ENCODE measurements around the gene ATG101.

The ATG101 gene

DNA sequence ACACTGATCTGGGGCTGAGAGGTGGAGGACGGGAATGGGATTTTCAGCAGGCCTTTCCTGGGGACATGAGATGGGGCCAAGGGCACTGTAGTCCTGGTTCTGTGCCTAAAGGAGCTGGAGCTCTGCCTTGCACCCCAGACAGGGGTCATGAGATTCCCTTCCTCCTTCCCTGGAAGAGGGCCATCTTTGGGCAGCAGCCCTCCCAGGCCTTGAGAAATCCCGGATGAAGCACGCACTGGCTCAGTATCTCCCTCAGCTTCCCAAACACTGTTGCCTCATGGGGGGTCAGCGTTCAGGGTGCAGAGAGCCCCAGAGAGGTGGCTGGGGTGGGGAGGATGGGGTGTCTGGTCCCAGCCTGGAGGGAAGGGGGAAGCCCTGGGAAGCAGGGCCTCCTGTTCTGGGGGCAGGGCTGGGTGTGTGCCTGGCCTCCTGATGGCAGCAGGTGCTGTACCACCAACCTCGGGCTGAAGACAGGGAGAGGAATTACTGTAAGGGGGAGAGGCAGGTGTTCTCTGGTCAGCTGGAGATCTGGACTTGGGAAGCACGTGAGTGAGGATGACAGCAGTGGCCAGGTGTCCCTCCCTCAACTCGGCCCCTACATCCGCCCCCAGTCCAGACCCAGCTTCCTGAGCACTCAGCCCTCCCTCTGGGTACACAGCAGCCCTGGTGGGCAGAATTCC lies 26.9 kb upstream of the ATG101 start:
- no peak for DNase-seq

DNA sequence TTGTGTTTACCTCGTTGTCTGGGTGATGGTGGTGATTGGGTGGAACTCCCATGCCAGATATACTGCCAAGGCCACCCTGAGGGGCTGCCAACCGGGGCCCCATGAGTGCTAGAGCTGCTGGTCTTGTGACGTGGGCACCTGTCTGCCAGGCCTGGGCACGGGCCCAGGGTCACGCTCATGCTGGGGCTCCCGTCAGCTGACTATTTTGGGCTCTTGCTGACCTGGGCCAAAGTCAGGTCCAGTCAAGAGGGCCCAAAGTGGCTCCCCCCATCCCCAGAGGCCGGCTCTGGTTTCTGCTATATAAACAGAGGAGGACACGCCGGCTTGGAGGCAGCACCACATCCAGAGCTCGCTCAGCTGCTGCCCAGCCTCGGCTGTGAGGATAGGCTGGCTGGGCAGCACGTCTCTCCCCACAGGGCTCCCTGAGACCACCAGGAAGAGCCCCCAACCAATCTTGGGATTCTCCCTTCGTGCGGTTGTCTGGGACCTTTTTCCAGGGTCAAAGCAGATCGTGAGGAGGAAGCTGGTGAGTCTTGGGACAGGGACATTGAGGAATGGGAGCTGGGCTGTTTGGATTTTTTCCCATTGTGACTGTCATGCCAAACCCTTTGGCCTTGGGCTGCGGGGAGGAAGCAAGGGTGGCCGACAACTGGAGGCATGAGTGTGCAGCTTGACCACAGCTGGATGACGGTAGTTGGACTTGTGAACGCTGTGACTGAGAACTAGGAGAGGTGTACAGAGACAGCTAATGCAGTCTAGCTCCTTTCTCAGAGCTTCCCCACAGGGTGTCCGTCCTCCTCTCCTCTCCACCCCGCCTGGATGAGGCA lies 26.2 kb upstream of the ATG101 start:
- no peak for DNase-seq

- no peak for DNase-seq
Measured at GRCh38 chr12:52044292-52044983, 25.3 kb upstream of the ATG101 start.

DNA sequence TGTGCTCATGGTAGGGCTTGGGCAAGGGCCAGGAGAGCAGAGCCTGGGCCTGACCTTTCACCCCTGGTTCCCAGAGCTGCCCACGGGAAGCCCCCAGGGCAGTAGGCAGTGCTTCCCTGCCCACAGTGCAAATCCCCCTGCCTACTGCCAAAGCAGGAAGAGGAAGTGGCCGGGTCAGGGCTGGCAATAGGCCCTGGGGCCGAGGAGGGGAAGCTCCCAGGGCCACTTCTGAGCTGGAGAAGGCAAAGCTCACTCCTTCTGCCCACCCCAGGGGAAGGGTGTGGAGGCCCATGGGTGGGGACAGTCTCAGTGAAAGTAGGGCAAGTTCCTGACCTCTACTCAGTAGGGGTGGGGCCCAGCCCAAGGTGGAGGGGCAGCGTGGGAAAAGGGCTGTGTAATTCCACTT lies 24.0 kb upstream of the ATG101 start:
- no peak for DNase-seq

DNA sequence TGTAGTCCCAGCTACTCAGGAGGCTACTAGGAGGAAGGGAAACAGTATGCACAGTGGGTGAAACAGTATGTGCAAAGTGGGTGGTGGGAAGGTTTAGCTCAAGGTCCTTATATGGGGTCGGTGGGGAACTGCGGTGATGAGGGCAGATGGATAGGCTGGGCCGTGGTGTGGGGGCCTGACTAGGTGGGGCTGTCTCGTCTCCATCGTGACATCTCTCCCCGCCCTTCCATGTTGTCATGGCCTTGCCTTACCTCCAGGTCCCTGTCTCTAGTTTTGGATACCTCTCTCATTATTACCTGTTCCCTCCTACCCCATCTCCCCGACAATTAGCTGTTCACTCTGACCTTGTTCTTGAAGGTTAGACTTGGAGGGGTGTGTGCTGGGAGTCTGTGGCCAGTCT lies 22.9 kb upstream of the ATG101 start:
- DNase-seq = no peak

DNA sequence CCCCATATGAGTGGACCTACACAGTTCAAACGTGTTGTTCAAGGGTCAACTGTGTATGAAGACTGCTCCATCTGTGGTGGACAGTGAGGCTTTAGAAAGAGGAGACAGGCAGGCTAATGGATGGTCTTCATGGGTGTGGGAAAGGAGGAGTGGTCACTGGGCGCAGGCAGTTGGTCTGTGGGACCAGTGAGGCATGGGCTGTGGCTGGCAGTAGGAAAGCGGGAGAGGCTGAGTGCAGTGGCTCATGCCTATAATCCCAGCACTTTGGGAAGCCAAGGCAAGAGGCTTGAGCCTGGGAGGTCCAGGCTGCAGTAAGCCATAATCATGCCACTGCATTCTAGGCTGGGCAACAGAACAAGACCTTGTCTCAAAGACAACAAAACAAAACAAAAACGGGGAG lies 20.5 kb upstream of the ATG101 start:
- DNase-seq = no peak

DNA sequence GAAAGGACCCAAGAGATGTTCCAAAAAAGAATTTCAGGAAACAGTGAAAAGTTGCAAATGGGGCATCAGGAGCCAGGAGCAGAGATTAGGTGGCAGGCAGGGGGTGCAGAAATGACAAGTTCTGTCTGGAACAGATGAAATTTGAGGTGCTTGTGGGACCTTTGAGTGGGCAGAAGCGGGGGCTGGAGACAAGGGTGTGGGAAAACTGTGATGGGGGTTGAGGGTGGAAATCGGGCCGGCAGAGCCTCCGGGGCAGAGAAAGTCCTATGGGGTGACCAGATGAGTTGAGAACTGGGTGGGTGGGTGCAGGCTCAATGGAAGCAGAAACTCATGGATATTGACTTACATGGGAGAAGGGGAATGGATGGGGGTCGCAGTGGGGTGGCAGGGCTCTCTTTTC lies 20.1 kb upstream of the ATG101 start:
- DNase-seq = no peak

GRCh38 chr12:52050116-52050757 lies 19.5 kb upstream of the ATG101 start:
- peak in 1 of 2 experiments; percentile 27 for DNase-seq

GRCh38 chr12:52050758-52051541 lies 18.8 kb upstream of the ATG101 start, which contains the start of gene NR4A1:
Gene NR4A1, plus strand, starts transcription at chr12:52051442. Its CDS starts 2,887 bp downstream, at chr12:52054329.
- DNase-seq = peak; percentile 100

DNA sequence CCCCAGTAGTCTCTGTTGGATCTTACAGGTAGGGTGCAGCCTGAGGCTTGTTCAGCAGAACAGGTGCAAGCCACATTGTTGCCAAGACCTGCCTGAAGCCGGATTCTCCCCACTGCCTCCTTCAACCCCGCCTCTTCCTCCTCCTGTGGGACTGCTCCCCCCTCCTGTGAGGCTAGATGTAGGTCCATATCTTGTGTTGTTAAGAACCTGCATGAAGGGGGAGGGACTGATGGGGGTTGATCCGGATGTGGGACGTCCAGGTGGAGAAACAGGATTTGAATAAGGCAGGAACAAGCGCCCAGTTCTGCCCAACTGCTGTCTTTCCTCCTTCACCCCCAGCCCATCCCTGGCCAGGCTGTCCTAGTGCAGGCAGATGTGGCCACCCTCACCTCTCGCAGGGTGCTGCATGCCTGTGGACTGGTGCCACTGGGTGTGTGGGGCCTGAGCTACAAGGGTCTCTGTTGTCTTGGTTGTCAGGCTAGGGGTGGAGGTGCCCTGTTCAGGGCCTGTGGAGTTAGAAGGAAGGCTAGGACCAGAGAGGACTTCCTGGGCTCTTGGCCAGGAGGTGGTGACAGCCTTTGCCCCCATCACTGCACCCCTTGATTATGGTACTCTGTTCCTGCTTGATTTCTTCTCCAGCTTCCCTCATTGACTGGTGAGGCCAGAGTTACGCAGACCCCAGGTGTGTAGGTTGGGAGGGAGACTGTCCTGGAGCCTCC lies 17.2 kb upstream of the ATG101 start:
- no peak for DNase-seq

GRCh38 chr12:52053536-52054209 lies 16.1 kb upstream of the ATG101 start:
- DNase-seq = no peak

GRCh38 chr12:52054231-52054832 lies 15.4 kb upstream of the ATG101 start:
- DNase-seq = no peak

DNA sequence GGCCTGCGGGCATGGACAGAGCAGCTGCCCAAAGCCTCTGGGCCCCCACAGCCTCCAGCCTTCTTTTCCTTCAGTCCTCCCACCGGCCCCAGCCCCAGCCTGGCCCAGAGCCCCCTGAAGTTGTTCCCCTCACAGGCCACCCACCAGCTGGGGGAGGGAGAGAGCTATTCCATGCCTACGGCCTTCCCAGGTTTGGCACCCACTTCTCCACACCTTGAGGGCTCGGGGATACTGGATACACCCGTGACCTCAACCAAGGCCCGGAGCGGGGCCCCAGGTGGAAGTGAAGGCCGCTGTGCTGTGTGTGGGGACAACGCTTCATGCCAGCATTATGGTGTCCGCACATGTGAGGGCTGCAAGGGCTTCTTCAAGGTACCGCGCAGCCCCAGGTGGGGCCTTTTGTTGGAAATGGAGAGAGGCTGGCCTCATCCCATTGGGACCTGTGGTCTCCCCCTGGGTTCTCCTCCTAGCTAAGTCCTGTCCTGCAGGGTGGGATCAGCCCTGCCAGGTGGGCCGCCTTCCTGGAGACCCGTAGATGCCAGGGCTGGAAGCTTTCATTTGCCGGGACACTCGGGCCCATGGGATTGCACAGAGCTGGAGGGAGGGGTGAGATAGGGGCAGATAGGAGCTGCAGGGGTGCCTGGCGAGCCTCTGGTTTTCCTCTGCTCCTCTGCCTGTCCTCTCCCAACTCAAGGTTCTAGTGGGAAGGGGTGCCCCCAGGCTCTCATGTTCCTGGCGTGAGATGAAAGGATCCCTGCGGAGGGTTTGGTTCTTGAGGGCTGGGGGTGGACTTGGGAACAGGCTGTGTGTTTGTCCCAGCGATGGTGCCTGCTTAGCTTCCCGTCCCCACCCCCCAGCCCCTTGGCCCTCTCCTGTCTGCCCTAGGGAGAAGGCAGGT lies 14.7 kb upstream of the ATG101 start:
- DNase-seq = no peak

DNA sequence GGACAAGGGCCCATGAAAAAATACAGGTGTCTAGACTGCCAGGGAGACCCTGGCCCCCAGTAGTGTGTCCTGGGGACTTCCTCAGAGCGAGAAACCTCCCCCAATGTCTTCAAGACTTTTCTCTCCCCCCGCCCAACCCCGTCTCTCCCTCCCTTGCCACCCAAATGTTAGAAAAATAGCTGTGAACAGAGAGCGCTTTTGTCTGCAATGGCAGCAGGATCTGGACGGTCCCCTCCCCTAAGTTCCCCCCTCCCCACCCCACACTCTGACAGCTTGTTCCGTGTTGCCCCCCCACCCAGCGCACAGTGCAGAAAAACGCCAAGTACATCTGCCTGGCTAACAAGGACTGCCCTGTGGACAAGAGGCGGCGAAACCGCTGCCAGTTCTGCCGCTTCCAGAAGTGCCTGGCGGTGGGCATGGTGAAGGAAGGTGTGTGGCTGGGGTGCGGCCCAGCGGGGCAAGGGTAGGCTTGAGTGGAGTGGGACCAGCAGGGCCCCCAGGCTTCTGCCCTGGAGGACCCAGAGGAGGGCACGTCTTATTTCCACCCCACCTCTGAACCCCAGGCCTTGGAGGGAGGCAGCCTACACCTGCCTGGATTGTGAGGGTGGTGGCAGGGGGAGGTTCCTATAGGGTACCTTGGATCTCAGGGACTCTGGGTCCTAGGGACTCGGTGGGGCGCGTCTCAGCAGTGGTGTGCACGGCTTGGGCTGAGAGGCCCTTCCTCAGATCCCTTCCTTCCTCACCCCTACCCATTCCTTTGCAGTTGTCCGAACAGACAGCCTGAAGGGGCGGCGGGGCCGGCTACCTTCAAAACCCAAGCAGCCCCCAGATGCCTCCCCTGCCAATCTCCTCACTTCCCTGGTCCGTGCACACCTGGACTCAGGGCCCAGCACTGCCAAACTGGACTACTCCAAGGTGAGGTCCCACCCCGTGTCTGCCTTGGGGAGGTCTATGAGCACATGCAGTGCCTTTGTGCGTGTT lies 13.8 kb upstream of the ATG101 start:
- no peak for DNase-seq

- no peak for DNase-seq
Measured at GRCh38 chr12:52056801-52057637, 12.8 kb upstream of the ATG101 start.

DNA sequence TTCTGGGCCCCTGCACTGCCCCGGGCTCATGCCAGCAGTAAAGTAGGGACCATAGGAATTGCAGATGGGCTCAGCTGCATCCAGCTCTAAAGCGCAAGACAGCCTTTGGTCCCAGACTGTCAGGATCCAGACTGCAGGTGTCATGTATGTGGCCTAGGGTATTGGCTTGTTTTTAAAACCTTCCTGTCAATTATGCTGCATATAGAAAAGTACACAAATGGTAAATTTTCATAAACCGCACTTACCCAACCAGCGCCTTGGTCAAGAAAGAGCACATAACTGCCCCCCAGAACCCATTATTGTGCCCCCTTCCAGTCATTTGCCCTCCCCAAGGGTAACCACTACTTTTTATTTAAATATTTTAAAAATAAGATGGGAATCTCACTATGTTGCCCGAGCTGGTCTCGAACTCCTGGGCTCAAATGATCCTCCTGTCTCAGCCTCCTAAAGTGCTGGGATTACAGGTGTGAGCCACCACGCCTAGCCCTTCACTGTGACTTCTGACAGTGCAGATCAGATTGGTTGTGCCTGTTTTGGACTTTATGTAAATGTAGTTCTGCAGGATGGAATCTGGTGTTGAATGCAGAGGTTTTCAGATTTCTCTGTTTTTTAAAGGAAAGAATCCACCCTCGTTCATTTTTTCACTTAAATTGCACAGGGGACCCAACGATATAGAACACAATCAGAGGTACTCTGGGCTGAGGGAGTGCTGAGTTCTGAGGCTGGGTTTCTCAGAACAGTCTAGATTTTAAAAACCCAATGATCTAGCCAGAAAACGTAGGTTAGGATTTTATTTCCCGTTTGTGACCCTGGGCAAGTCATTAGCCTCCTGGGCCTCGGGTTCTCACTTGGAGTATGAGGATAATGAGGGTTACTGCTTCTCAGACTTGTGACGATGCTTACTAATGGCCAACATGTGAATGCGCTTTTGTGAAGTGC lies 11.9 kb upstream of the ATG101 start:
- DNase-seq = no peak
